GM13977 (cell line): ENCODE measurements around the gene RYR3.

Experiments used
- DNase-seq: peaks from one replicate; pipeline ENCODE4 v3.0.0; 2012; ENCODE audit warnings: low spot score
- CTCF ChIP-seq: IDR thresholded peaks from 2 replicates; pipeline ENCODE4 v1.5.1; 2012; ENCODE audit warnings: mild to moderate bottlenecking, control low read depth; ENCODE audit not compliant: insufficient read depth; ENCODE audit errors: extremely low read depth, missing control alignments
- in situ Hi-C: fragments of 300-500 bp; cut with MboI; formaldehyde crosslinking; loops from one replicate; pipeline ENCODE4 v1.12.0; 2022; ENCODE audit warnings: low sequenced_read_pairs, low pct_unique_long_range_greater_than_20kb, mixed read lengths, inconsistent platforms; ENCODE audit not compliant: unreplicated experiment

Gene RYR3

GRCh38 chr15:33882921-33883320, 572.2 kb downstream of the RYR3 start:
- TF ChIP-seq CTCF: no peak
- no peak for DNase-seq
- in situ Hi-C loops: no loop called here

GRCh38 chr15:33888176-33888575, 577.4 kb downstream of the RYR3 start:
- in situ Hi-C loops: no loop called here
- no peak for DNase-seq
- no peak for TF ChIP-seq CTCF

GRCh38 chr15:33894193-33894592, 583.4 kb downstream of the RYR3 start:
- no peak for TF ChIP-seq CTCF
- in situ Hi-C loops: no loop called here
- no peak for DNase-seq

GRCh38 chr15:33902043-33902442, 591.3 kb downstream of the RYR3 start:
- DNase-seq: no peak
- in situ Hi-C loops: no loop called here
- no peak for TF ChIP-seq CTCF

- TF ChIP-seq CTCF: no peak
- in situ Hi-C loops: no loop called here
- DNase-seq: no peak
Observed at GRCh38 chr15:33903661-33904060, 592.9 kb downstream of the RYR3 start.

GRCh38 chr15:33907326-33907725, 596.6 kb downstream of the RYR3 start:
- no peak for DNase-seq
- no peak for TF ChIP-seq CTCF
- in situ Hi-C loops: no loop called here

- no peak for TF ChIP-seq CTCF
- no peak for DNase-seq
- in situ Hi-C loops: no loop called here
Observed at GRCh38 chr15:33908406-33908805, 597.6 kb downstream of the RYR3 start.
